Sigmoid colon (tissue), 7 donors: ENCODE measurements around the gene PSORS1C1. TPM values are rescaled to one million over a fixed set of nuclear protein-coding genes. Genes with fewer than 3 reads are reported as not detected.

Experiments used
- DNase-seq: peaks from one replicate; pipeline ENCODE4 v3.0.0-alpha.2; 2019
- H3K27ac ChIP-seq, 4 donors: fragments of 200-600 bp; sonication (generic); one replicate each; pipeline ENCODE4 v1.5.1; 2016 to 2019; ENCODE audit warnings: mild to moderate bottlenecking in 1 of 4
- H3K27me3 ChIP-seq, 3 donors: fragments of 200-600 bp; sonication (generic); one replicate each; pipeline ENCODE4 v1.5.1; 2019; ENCODE audit warnings: mild to moderate bottlenecking in 1 of 3
- H3K36me3 ChIP-seq, 4 donors: fragments of 200-600 bp; sonication (generic); one replicate each; pipeline ENCODE4 v1.5.1; 2016 to 2019
- H3K4me1 ChIP-seq, 4 donors: fragments of 200-600 bp; sonication (generic); one replicate each; pipeline ENCODE4 v1.5.1; 2017 to 2019
- H3K4me3 ChIP-seq, 4 donors: fragments of 200-600 bp; sonication (generic); one replicate each; pipeline ENCODE4 v1.5.1; 2017 to 2019; ENCODE audit warnings: mild to moderate bottlenecking in 2 of 4, moderate library complexity in 1 of 4
- H3K9me3 ChIP-seq, 4 donors: fragments of 200-600 bp in 3 of 4; sonication (generic) in 3 of 4; one replicate each; pipeline versions ENCODE4 v1.5.1 to v1.6.1; 2013 to 2019
- EP300 ChIP-seq, 4 donors: sonication (generic); formaldehyde crosslinking; IDR thresholded peaks; one replicate each; pipeline ENCODE4 v1.6.1; 2017; ENCODE audit warnings: antibody characterized with exemption in 4 of 4
- POLR2A ChIP-seq, 2 donors: fragments of 450-650 bp; IDR thresholded peaks; one replicate each; pipeline ENCODE4 v1.6.1; 2016; ENCODE audit warnings: antibody characterized with exemption in 2 of 2, mild to moderate bottlenecking in 2 of 2, moderate library complexity in 2 of 2
- POLR2AphosphoS5 ChIP-seq, 4 donors: sonication (generic); formaldehyde crosslinking; IDR thresholded peaks; one replicate each; pipeline ENCODE4 v1.6.1; 2017; ENCODE audit warnings: antibody characterized with exemption in 4 of 4
- WGBS, 2 donors: extraction: QIAGEN DNeasy Blood & Tissue Kit; methylation state at CpG; one replicate each; pipeline ENCODE4 v1.1.7; 2013; 5-methylcytosine and 5-hydroxymethylcytosine counted together
- intact Hi-C: fragments of 100-400 bp; cut with DNase I; formaldehyde crosslinking; loops from one replicate; pipeline ENCODE4 v1.15.1; 2023
- polyA plus RNA-seq, 3 donors: library from polyadenylated mRNA; stranded (reverse); fragments of 200-250 nt; gene quantifications; one replicate each; pipeline ENCODE4 v1.2.3, GENCODE V29; 2013
- total RNA-seq, 4 donors: library from RNA; depleted of rRNA; stranded (reverse); fragments of >200 nt; gene quantifications; one replicate each; pipeline ENCODE4 v1.1.0, GENCODE V29; 2016
- TF ChIP-seq, protein P1 (sequence below), 4 experiments: fragments of 450-650 bp in 3 of 4; fragments of 200-600 bp in 1 of 4; IDR thresholded peaks; one replicate each; pipeline ENCODE4 v1.5.1; 2016 to 2019; ENCODE audit warnings: antibody characterized with exemption in 4 of 4, mild to moderate bottlenecking in 3 of 4, moderate library complexity in 2 of 4
- donor health status: healthy with polysubstance abuse.
- donor health status: Bipolar disorder and iron deficiency.
- donor health status: healthy.

Gene PSORS1C1
- total and polyA plus RNA-seq, 7 donors, result 0.49 to 33.3 (median 2.7) TPM

DNA sequence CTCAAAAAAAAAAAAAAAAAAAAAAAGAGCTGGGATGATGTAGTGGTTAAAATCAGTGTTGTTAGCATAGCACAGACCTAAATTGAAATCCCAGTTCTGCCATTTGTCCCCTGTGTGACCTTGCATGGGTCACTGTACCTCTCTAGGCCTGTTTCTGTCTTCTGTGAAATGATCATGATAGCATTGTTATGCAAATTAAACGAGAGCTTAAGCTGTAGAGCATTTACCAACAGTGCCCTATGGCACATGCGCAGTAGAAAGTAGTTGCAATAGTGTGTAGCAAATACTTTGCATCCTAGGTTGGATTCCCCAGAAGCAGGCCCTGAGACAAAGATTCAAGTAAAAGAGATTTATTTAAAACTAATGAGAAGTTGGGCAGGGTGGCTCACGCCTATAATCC is 17.0 kb downstream of the PSORS1C1 start:
- no peak for DNase-seq
- Histone ChIP-seq H3K36me3 (no peaks in the 10 kb centered on the region), H3K27ac (no peak overlapping the region), H3K9me3 (no peaks in the 10 kb centered on the region), H3K4me1 (no peaks in the 10 kb centered on the region), H3K4me3 (no peak overlapping the region), H3K27me3 (no peaks in the 10 kb centered on the region)
- intact Hi-C loops, result no loop called here
- TF ChIP-seq POLR2A (IDR thresholded peaks at IDR 0.05) (no peak), POLR2AphosphoS5 (IDR thresholded peaks at IDR 0.05) (no peak), EP300 (IDR thresholded peaks at IDR 0.05) (no peak)
- TF ChIP-seq, protein P1, sequence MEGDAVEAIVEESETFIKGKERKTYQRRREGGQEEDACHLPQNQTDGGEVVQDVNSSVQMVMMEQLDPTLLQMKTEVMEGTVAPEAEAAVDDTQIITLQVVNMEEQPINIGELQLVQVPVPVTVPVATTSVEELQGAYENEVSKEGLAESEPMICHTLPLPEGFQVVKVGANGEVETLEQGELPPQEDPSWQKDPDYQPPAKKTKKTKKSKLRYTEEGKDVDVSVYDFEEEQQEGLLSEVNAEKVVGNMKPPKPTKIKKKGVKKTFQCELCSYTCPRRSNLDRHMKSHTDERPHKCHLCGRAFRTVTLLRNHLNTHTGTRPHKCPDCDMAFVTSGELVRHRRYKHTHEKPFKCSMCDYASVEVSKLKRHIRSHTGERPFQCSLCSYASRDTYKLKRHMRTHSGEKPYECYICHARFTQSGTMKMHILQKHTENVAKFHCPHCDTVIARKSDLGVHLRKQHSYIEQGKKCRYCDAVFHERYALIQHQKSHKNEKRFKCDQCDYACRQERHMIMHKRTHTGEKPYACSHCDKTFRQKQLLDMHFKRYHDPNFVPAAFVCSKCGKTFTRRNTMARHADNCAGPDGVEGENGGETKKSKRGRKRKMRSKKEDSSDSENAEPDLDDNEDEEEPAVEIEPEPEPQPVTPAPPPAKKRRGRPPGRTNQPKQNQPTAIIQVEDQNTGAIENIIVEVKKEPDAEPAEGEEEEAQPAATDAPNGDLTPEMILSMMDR (IDR thresholded peaks at IDR 0.05), result no peak
- 75 to 91% methylated on average over 3 of the region's 3 CpGs for WGBS, 2 donors

DNA sequence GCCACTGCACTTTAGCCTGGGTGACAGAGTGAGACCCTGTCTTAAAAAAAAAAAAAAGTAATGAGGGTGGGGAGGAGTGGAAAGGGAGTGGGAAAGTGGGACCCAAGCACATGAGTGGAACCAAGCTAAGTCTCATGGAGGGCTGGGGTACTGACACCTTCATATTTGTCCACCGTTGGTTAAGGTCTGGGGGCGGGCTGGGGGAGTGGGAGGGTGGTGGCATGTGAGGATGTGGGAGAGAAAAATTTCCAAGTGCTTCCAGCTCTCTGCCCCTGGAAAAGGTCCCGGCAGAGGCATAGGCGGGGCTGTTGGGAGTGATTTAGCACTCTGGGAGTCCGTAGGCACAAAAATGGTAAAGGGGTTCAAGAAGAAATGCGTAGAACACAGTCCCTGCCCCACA is 18.2 kb downstream of the PSORS1C1 start:
- intact Hi-C loops, result no loop called here
- H3K36me3 ChIP-seq, result no peaks in the 10 kb centered on the region
- WGBS, 2 donors, result 80 to 86% methylated on average over 6 of the region's 6 CpGs
- no peak for DNase-seq
- TF ChIP-seq, protein P1 (IDR thresholded peaks at IDR 0.05), result no peak
- H3K9me3 ChIP-seq, result no peaks in the 10 kb centered on the region
- H3K27ac ChIP-seq, result no peak overlapping the region
- H3K27me3 ChIP-seq, result no peaks in the 10 kb centered on the region
- H3K4me3 ChIP-seq, result no peak overlapping the region
- peaks cover 0 to 8% (median 3%) of the 10 kb centered on the region in 4 donors for H3K4me1 ChIP-seq

- Histone ChIP-seq H3K27me3 (no peaks in the 10 kb centered on the region), H3K4me3 (no peak overlapping the region), H3K9me3 (no peaks in the 10 kb centered on the region), H3K4me1 (peaks cover 0 to 11% (median 7%) of the 10 kb centered on the region in 4 donors), H3K36me3 (no peaks in the 10 kb centered on the region), H3K27ac (no peak overlapping the region)
- DNase-seq, result no peak
- 84 to 86% methylated on average over 10 of the region's 10 CpGs for WGBS, 2 donors
- TF ChIP-seq EP300 (IDR thresholded peaks at IDR 0.05) (no peak), POLR2AphosphoS5 (IDR thresholded peaks at IDR 0.05) (no peak), POLR2A (IDR thresholded peaks at IDR 0.05) (no peak)
- TF ChIP-seq, protein P1 (IDR thresholded peaks at IDR 0.05), result no peak
- intact Hi-C loops, result loop anchor here (5.0 kb wide), 1 partner anchor 137 kb away; the partner anchor contains the start of gene HLA-C
Measured at GRCh38 chr6:31135710-31136109, 21.1 kb downstream of the PSORS1C1 start.

DNA sequence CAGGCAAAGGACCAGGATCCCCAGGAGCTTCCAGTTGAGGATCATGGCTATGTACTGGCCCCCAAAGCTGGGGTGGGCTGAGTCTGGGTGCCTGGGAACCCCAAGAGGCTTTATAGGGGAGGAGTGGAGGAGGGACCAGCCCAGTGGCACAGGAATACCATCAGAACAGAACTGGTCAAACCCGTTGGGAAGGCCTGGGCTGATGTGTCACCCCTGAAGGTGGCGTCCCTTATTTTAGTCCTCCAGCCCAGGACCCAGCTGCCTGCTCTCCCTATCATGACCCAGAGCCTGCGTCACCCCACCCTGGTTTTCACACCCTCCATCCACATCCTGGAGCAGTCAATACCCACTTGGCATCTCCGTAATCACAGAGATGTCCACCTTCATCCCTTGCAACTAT is 24.4 kb downstream of the PSORS1C1 start, which contains the start of gene PSORS1C2:
TSS of gene PSORS1C2 (minus strand) at position 85 of the 400 bp plus-strand sequence. CDS start at position 45, 40 bp downstream.
- peak within 1 kb of the TSS in 1 of 4 donors; percentile 22 for H3K4me3 ChIP-seq
- WGBS, 2 donors, result 88 to 90% methylated on average over 4 of the region's 4 CpGs
- H3K9me3 ChIP-seq, result no peaks in the 10 kb centered on the region
- intact Hi-C loops, result loop anchor here (5.0 kb wide), 1 partner anchor 133 kb away; the partner anchor contains the start of gene HLA-C
- no peaks in the 10 kb centered on the region for H3K27me3 ChIP-seq
- DNase-seq, result no peak
- H3K4me1 ChIP-seq, result peaks cover 0 to 23% (median 12%) of the 10 kb centered on the region in 4 donors
- no peaks in the 10 kb centered on the region for H3K36me3 ChIP-seq
- peak within 1 kb of the TSS in 1 of 4 donors; percentile 26 for H3K27ac ChIP-seq
- TF ChIP-seq EP300 (IDR thresholded peaks at IDR 0.05) (no peak), POLR2AphosphoS5 (IDR thresholded peaks at IDR 0.05) (no peak), POLR2A (IDR thresholded peaks at IDR 0.05) (no peak)
- TF ChIP-seq, protein P1 (IDR thresholded peaks at IDR 0.05), result no peak

DNA sequence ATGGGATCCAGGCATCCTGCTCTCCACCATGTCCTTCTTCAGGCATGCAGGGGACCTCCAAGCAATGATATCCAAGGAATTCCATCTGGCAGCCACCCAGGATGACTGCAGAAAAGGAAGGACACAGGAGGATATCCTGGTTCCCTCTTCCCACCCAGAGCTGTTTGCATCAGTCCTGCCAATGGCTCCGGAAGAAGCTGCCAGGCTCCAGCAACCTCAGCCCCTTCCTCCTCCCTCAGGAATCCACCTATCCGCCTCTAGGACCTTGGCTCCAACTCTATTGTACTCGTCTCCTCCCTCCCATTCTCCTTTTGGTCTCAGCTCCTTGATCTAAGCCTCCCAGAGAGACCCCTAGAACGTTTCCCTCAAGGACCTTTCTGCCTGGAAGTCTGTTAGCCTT is 25.0 kb downstream of the PSORS1C1 start:
- intact Hi-C loops, result loop anchor here (5.0 kb wide), 1 partner anchor 133 kb away; the partner anchor contains the start of gene HLA-C

More for the DNA sequence above, 25.0 kb downstream of the PSORS1C1 start:
- 52 to 60% methylated on average over 4 of the region's 4 CpGs for WGBS, 2 donors
- Histone ChIP-seq H3K4me1 (peaks cover 0 to 23% (median 12%) of the 10 kb centered on the region in 4 donors), H3K4me3 (no peak overlapping the region), H3K36me3 (peaks cover 0 to 3% (median 1%) of the 10 kb centered on the region in 4 donors), H3K27ac (no peak overlapping the region), H3K27me3 (no peaks in the 10 kb centered on the region), H3K9me3 (no peaks in the 10 kb centered on the region)
- DNase-seq, result no peak
- no peak for TF ChIP-seq POLR2AphosphoS5 (IDR thresholded peaks at IDR 0.05)
- TF ChIP-seq POLR2A (IDR thresholded peaks at IDR 0.05), result no peak
- TF ChIP-seq, protein P1 (IDR thresholded peaks at IDR 0.05), result no peak
- TF ChIP-seq EP300 (IDR thresholded peaks at IDR 0.05), result no peak
